SK-N-SH treated with all-trans-retinoic acid at 6 μM for 48 hours (cell line): ENCODE data around the gene TLCD1.

Source experiments
- ATAC-seq: fragments of 200-7000 bp; cut with Tn5 transposase; 3 replicates; pipeline ENCODE4 v1.9.1; 2020; ENCODE audit warnings: mild to moderate bottlenecking, moderate library complexity
- ARNTL ChIP-seq: fragments of 450-650 bp; formaldehyde crosslinking; IDR thresholded peaks from 2 replicates; pipeline ENCODE4 v1.5.0; 2020; ENCODE audit warnings: low read depth, mild to moderate bottlenecking, moderate library complexity, borderline replicate concordance
- BACH2 ChIP-seq: fragments of 250-450 bp; sonication (Bioruptor Pico); IDR thresholded peaks from 2 replicates; pipeline ENCODE4 v1.9.0; 2021; ENCODE audit warnings: mild to moderate bottlenecking, borderline replicate concordance
- CREB5 ChIP-seq: fragments of 250-450 bp; sonication (Bioruptor Pico); IDR thresholded peaks from 2 replicates; pipeline ENCODE4 v1.5.1; 2020; ENCODE audit warnings: low read depth, mild to moderate bottlenecking, moderate library complexity
- CSDC2 ChIP-seq: fragments of 250-450 bp; sonication (Bioruptor Pico); IDR thresholded peaks from 2 replicates; pipeline ENCODE4 v1.5.0; 2020; ENCODE audit warnings: mild to moderate bottlenecking, moderate library complexity
- GLIS3 ChIP-seq: fragments of 250-450 bp; sonication (Bioruptor Pico); IDR thresholded peaks from 2 replicates; pipeline ENCODE4 v1.5.0; 2020; ENCODE audit warnings: mild to moderate bottlenecking, moderate library complexity
- OSR1 ChIP-seq: fragments of 250-450 bp; sonication (Bioruptor Pico); IDR thresholded peaks from 2 replicates; pipeline ENCODE4 v1.8.0; 2022; ENCODE audit warnings: moderate library complexity, mild to moderate bottlenecking, inconsistent platforms
- PPARA ChIP-seq: fragments of 250-450 bp; sonication (Bioruptor Pico); IDR thresholded peaks from 2 replicates; pipeline ENCODE4 v1.5.0; 2020; ENCODE audit warnings: mild to moderate bottlenecking, borderline replicate concordance
- RARB ChIP-seq: fragments of 250-450 bp; sonication (Bioruptor Pico); IDR thresholded peaks from 2 replicates; pipeline ENCODE4 v1.8.0; 2021; ENCODE audit warnings: mild to moderate bottlenecking, moderate library complexity
- TCF4 ChIP-seq: fragments of 250-450 bp; sonication (Bioruptor Pico); IDR thresholded peaks from 2 replicates; pipeline ENCODE4 v1.8.0; 2021; ENCODE audit warnings: mild to moderate bottlenecking, moderate library complexity, borderline replicate concordance
- TOX ChIP-seq: fragments of 250-450 bp; sonication (Bioruptor Pico); IDR thresholded peaks from 2 replicates; pipeline ENCODE4 v1.8.0; 2021; ENCODE audit warnings: mild to moderate bottlenecking, moderate library complexity, borderline replicate concordance
- ZFP3 ChIP-seq: fragments of 250-450 bp; sonication (Bioruptor Pico); IDR thresholded peaks from 2 replicates; pipeline ENCODE4 v1.5.0; 2020; ENCODE audit warnings: mild to moderate bottlenecking, moderate library complexity
- ZFP30 ChIP-seq: fragments of 450-650 bp; formaldehyde crosslinking; IDR thresholded peaks from 2 replicates; pipeline ENCODE4 v1.5.0; 2022; ENCODE audit warnings: mild to moderate bottlenecking, moderate library complexity
- ZNF565 ChIP-seq: fragments of 450-650 bp; formaldehyde crosslinking; conservative IDR thresholded peaks from 2 replicates; pipeline ENCODE4 v1.5.0; 2020; ENCODE audit warnings: low read depth, mild to moderate bottlenecking, moderate library complexity
- ZNF70 ChIP-seq: fragments of 450-650 bp; formaldehyde crosslinking; IDR thresholded peaks from 2 replicates; pipeline ENCODE4 v1.5.0; 2020; ENCODE audit warnings: mild to moderate bottlenecking, moderate library complexity
- ZNF8 ChIP-seq: fragments of 450-650 bp; formaldehyde crosslinking; IDR thresholded peaks from 2 replicates; pipeline ENCODE4 v1.5.0; 2020; ENCODE audit warnings: mild to moderate bottlenecking, moderate library complexity
- TF ChIP-seq, protein P1 (sequence below): fragments of 250-450 bp; sonication (Bioruptor Pico); IDR thresholded peaks from 2 replicates; pipeline ENCODE4 v1.5.0; 2020; ENCODE audit warnings: mild to moderate bottlenecking, moderate library complexity
- TF ChIP-seq, protein P2 (sequence below): fragments of 250-450 bp; sonication (Bioruptor Pico); IDR thresholded peaks from 2 replicates; pipeline ENCODE4 v1.8.0; 2020; ENCODE audit warnings: mild to moderate bottlenecking, moderate library complexity, borderline replicate concordance
- TF ChIP-seq, protein P3 (sequence below): fragments of 250-450 bp; sonication (Bioruptor Pico); IDR thresholded peaks from 2 replicates; pipeline ENCODE4 v1.8.0; 2021; ENCODE audit warnings: low read depth, mild to moderate bottlenecking, moderate library complexity, borderline replicate concordance
- TF ChIP-seq, protein P4 (sequence below): fragments of 250-450 bp; sonication (Bioruptor Pico); IDR thresholded peaks from 2 replicates; pipeline ENCODE4 v1.5.1; 2021; ENCODE audit warnings: mild to moderate bottlenecking, moderate library complexity

The TLCD1 gene

DNA sequence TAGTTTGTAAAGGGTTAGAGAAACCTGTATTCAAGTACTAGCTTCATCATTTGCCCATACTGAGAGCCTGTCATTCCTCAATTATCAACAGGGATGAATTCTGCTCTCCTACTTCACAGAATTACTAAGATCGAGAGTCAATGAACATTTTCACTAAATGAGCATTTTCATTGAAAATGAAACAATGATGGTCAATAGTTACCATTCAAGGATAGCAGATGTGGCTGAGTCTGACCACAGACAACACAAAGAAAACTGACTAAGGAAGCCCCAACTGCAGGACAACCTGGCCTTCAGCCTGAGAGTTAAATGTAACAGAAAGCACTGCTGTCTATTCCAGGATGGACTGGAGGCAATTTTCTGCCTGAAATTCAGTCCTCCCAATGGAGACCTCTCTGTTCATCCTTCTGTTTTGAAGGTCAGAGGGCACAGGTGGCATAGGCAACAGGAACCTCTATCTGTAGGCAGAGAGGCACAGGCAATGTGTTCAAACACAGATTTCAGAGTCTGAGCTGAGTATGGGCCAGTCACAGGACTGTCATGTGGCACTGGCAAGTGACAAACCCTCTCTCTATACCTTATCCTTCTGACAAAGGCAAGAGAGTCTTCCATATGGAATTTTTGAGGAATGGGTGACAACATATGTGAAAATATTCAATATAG lies 37.2 kb upstream of the TLCD1 start:
- peak; percentile 15; the same call in 2 of the 3 replicates for ATAC-seq
- TF ChIP-seq GLIS3 (CRISPR knock-in tag): no peak
- TF ChIP-seq, protein P1, sequence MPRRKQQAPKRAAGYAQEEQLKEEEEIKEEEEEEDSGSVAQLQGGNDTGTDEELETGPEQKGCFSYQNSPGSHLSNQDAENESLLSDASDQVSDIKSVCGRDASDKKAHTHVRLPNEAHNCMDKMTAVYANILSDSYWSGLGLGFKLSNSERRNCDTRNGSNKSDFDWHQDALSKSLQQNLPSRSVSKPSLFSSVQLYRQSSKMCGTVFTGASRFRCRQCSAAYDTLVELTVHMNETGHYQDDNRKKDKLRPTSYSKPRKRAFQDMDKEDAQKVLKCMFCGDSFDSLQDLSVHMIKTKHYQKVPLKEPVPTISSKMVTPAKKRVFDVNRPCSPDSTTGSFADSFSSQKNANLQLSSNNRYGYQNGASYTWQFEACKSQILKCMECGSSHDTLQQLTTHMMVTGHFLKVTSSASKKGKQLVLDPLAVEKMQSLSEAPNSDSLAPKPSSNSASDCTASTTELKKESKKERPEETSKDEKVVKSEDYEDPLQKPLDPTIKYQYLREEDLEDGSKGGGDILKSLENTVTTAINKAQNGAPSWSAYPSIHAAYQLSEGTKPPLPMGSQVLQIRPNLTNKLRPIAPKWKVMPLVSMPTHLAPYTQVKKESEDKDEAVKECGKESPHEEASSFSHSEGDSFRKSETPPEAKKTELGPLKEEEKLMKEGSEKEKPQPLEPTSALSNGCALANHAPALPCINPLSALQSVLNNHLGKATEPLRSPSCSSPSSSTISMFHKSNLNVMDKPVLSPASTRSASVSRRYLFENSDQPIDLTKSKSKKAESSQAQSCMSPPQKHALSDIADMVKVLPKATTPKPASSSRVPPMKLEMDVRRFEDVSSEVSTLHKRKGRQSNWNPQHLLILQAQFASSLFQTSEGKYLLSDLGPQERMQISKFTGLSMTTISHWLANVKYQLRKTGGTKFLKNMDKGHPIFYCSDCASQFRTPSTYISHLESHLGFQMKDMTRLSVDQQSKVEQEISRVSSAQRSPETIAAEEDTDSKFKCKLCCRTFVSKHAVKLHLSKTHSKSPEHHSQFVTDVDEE (CRISPR knock-in tag): no peak
- TF ChIP-seq OSR1 (CRISPR knock-in tag): no peak
- TF ChIP-seq, protein P2, sequence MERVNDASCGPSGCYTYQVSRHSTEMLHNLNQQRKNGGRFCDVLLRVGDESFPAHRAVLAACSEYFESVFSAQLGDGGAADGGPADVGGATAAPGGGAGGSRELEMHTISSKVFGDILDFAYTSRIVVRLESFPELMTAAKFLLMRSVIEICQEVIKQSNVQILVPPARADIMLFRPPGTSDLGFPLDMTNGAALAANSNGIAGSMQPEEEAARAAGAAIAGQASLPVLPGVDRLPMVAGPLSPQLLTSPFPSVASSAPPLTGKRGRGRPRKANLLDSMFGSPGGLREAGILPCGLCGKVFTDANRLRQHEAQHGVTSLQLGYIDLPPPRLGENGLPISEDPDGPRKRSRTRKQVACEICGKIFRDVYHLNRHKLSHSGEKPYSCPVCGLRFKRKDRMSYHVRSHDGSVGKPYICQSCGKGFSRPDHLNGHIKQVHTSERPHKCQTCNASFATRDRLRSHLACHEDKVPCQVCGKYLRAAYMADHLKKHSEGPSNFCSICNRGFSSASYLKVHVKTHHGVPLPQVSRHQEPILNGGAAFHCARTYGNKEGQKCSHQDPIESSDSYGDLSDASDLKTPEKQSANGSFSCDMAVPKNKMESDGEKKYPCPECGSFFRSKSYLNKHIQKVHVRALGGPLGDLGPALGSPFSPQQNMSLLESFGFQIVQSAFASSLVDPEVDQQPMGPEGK (CRISPR knock-in tag): no peak
- TF ChIP-seq PPARA (CRISPR knock-in tag): no peak
- no peak for TF ChIP-seq BACH2 (CRISPR knock-in tag)
- no peak for TF ChIP-seq ZNF565 (CRISPR knock-in tag)
- TF ChIP-seq CREB5 (CRISPR knock-in tag): no peak
- TF ChIP-seq ZFP3 (CRISPR knock-in tag): no peak
- no peak for TF ChIP-seq TCF4 (CRISPR knock-in tag)
- TF ChIP-seq ZFP30 (CRISPR knock-in tag): no peak
- TF ChIP-seq ZNF8 (CRISPR knock-in tag): no peak
- TF ChIP-seq, all 23 proteins: peak for 0

- TF ChIP-seq, protein P3, sequence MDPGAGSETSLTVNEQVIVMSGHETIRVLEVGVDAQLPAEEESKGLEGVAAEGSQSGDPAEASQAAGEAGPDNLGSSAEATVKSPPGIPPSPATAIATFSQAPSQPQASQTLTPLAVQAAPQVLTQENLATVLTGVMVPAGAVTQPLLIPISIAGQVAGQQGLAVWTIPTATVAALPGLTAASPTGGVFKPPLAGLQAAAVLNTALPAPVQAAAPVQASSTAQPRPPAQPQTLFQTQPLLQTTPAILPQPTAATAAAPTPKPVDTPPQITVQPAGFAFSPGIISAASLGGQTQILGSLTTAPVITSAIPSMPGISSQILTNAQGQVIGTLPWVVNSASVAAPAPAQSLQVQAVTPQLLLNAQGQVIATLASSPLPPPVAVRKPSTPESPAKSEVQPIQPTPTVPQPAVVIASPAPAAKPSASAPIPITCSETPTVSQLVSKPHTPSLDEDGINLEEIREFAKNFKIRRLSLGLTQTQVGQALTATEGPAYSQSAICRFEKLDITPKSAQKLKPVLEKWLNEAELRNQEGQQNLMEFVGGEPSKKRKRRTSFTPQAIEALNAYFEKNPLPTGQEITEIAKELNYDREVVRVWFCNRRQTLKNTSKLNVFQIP: no peak
- TF ChIP-seq ARNTL (no peak), BACH2 (CRISPR knock-in tag) (no peak), RARB (no peak), ZNF565 (CRISPR knock-in tag) (no peak), TCF4 (CRISPR knock-in tag) (no peak), TOX (no peak), ZNF8 (CRISPR knock-in tag) (no peak), ZNF70 (no peak)
- TF ChIP-seq, protein P4, sequence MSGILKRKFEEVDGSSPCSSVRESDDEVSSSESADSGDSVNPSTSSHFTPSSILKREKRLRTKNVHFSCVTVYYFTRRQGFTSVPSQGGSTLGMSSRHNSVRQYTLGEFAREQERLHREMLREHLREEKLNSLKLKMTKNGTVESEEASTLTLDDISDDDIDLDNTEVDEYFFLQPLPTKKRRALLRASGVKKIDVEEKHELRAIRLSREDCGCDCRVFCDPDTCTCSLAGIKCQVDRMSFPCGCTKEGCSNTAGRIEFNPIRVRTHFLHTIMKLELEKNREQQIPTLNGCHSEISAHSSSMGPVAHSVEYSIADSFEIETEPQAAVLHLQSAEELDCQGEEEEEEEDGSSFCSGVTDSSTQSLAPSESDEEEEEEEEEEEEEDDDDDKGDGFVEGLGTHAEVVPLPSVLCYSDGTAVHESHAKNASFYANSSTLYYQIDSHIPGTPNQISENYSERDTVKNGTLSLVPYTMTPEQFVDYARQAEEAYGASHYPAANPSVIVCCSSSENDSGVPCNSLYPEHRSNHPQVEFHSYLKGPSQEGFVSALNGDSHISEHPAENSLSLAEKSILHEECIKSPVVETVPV (CRISPR knock-in tag): no peak
- no peak for ATAC-seq
Measured at GRCh38 chr17:28760601-28761562, 34.8 kb upstream of the TLCD1 start.

DNA sequence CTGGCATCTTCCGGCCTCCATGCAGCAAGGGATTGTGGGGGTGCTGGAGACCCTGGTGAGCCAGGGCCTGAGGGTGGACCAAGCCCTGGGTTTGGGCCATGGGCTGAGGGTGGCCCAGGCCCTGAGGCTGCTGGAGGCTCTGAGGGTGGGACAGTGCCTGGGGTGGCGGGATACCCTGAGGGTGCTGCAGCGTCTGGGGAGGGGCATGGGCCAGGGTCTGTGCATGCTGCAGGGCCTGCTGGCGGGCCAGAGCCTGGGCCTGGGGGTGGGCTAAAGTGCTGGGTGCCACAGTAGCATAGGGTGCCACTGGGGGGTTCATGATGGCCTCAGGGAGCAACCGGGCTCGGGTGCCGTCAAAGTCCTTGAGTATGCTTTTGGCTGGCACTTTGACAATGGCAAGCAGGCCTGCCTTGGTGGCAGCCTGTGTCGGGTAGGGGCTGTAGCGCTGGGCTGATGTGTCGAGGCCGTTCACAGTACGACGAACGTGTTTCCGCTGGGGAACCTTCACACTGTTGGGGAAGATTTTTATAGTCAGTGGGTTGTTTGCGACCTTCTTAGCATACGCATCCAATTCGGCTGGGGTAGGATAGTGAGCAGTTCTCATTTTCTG lies 33.3 kb upstream of the TLCD1 start:
- ATAC-seq: no peak
- TF ChIP-seq, protein P1 (CRISPR knock-in tag): no peak
- TF ChIP-seq CSDC2 (no peak), ZFP30 (CRISPR knock-in tag) (no peak)
- TF ChIP-seq, protein P2 (CRISPR knock-in tag): no peak
